SK-N-SH treated with all-trans-retinoic acid at 6 μM for 48 hours (cell line): ENCODE data around the gene B4GALT6.

ENCODE experiments used
- ATAC-seq: fragments of 200-7000 bp; cut with Tn5 transposase; 3 replicates; pipeline ENCODE4 v1.9.1; 2020; ENCODE audit warnings: mild to moderate bottlenecking, moderate library complexity
- ARNTL ChIP-seq: fragments of 450-650 bp; formaldehyde crosslinking; IDR thresholded peaks from 2 replicates; pipeline ENCODE4 v1.5.0; 2020; ENCODE audit warnings: low read depth, mild to moderate bottlenecking, moderate library complexity, borderline replicate concordance
- BACH2 ChIP-seq: fragments of 250-450 bp; sonication (Bioruptor Pico); IDR thresholded peaks from 2 replicates; pipeline ENCODE4 v1.9.0; 2021; ENCODE audit warnings: mild to moderate bottlenecking, borderline replicate concordance
- CREB5 ChIP-seq: fragments of 250-450 bp; sonication (Bioruptor Pico); IDR thresholded peaks from 2 replicates; pipeline ENCODE4 v1.5.1; 2020; ENCODE audit warnings: low read depth, mild to moderate bottlenecking, moderate library complexity
- CSDC2 ChIP-seq: fragments of 250-450 bp; sonication (Bioruptor Pico); IDR thresholded peaks from 2 replicates; pipeline ENCODE4 v1.5.0; 2020; ENCODE audit warnings: mild to moderate bottlenecking, moderate library complexity
- CSRNP3 ChIP-seq: fragments of 250-450 bp; sonication (Bioruptor Pico); IDR thresholded peaks from 2 replicates; pipeline ENCODE4 v1.5.1; 2021; ENCODE audit warnings: mild to moderate bottlenecking, moderate library complexity
- ESRRG ChIP-seq: fragments of 250-450 bp; sonication (Bioruptor Pico); IDR thresholded peaks from 2 replicates; pipeline ENCODE4 v1.6.1; 2021; ENCODE audit warnings: mild to moderate bottlenecking
- ISL1 ChIP-seq: fragments of 250-450 bp; sonication (Bioruptor Pico); IDR thresholded peaks from 2 replicates; pipeline ENCODE4 v2.1.2; 2022; ENCODE audit warnings: mild to moderate bottlenecking, moderate library complexity
- OSR1 ChIP-seq: fragments of 250-450 bp; sonication (Bioruptor Pico); IDR thresholded peaks from 2 replicates; pipeline ENCODE4 v1.8.0; 2022; ENCODE audit warnings: moderate library complexity, mild to moderate bottlenecking, inconsistent platforms
- PATZ1 ChIP-seq: fragments of 250-450 bp; sonication (Bioruptor Pico); IDR thresholded peaks from 2 replicates; pipeline ENCODE4 v1.8.0; 2020; ENCODE audit warnings: mild to moderate bottlenecking, moderate library complexity, borderline replicate concordance
- POU6F1 ChIP-seq: fragments of 250-450 bp; sonication (Bioruptor Pico); IDR thresholded peaks from 2 replicates; pipeline ENCODE4 v1.8.0; 2021; ENCODE audit warnings: low read depth, mild to moderate bottlenecking, moderate library complexity, borderline replicate concordance
- PPARA ChIP-seq: fragments of 250-450 bp; sonication (Bioruptor Pico); IDR thresholded peaks from 2 replicates; pipeline ENCODE4 v1.5.0; 2020; ENCODE audit warnings: mild to moderate bottlenecking, borderline replicate concordance
- SNAI2 ChIP-seq: fragments of 250-450 bp; sonication (Bioruptor Pico); IDR thresholded peaks from 2 replicates; pipeline ENCODE4 v1.5.0; 2020; ENCODE audit warnings: mild to moderate bottlenecking, moderate library complexity
- TCF4 ChIP-seq: fragments of 250-450 bp; sonication (Bioruptor Pico); IDR thresholded peaks from 2 replicates; pipeline ENCODE4 v1.8.0; 2021; ENCODE audit warnings: mild to moderate bottlenecking, moderate library complexity, borderline replicate concordance
- TOX ChIP-seq: fragments of 250-450 bp; sonication (Bioruptor Pico); IDR thresholded peaks from 2 replicates; pipeline ENCODE4 v1.8.0; 2021; ENCODE audit warnings: mild to moderate bottlenecking, moderate library complexity, borderline replicate concordance
- TSHZ2 ChIP-seq: fragments of 250-450 bp; sonication (Bioruptor Pico); IDR thresholded peaks from 2 replicates; pipeline ENCODE4 v1.5.0; 2020; ENCODE audit warnings: mild to moderate bottlenecking, moderate library complexity
- ZC3H10 ChIP-seq: fragments of 250-450 bp; sonication (Bioruptor Pico); IDR thresholded peaks from 2 replicates; pipeline ENCODE4 v1.5.1; 2021; ENCODE audit warnings: mild to moderate bottlenecking, moderate library complexity
- ZFP3 ChIP-seq: fragments of 250-450 bp; sonication (Bioruptor Pico); IDR thresholded peaks from 2 replicates; pipeline ENCODE4 v1.5.0; 2020; ENCODE audit warnings: mild to moderate bottlenecking, moderate library complexity
- ZFP30 ChIP-seq: fragments of 450-650 bp; formaldehyde crosslinking; IDR thresholded peaks from 2 replicates; pipeline ENCODE4 v1.5.0; 2022; ENCODE audit warnings: mild to moderate bottlenecking, moderate library complexity
- ZNF565 ChIP-seq: fragments of 450-650 bp; formaldehyde crosslinking; conservative IDR thresholded peaks from 2 replicates; pipeline ENCODE4 v1.5.0; 2020; ENCODE audit warnings: low read depth, mild to moderate bottlenecking, moderate library complexity
- ZNF70 ChIP-seq: fragments of 450-650 bp; formaldehyde crosslinking; IDR thresholded peaks from 2 replicates; pipeline ENCODE4 v1.5.0; 2020; ENCODE audit warnings: mild to moderate bottlenecking, moderate library complexity
- ZNF8 ChIP-seq: fragments of 450-650 bp; formaldehyde crosslinking; IDR thresholded peaks from 2 replicates; pipeline ENCODE4 v1.5.0; 2020; ENCODE audit warnings: mild to moderate bottlenecking, moderate library complexity

B4GALT6 gene

GRCh38 chr18:31619291-31619690 is 65.1 kb downstream of the B4GALT6 start:
- no peak for ATAC-seq
- TF ChIP-seq ZFP3 (CRISPR knock-in tag), result no peak
- TF ChIP-seq CSDC2, result no peak
- no peak for TF ChIP-seq ZNF565
- no peak for TF ChIP-seq TOX (CRISPR knock-in tag)
- TF ChIP-seq ZC3H10, result no peak
- no peak for TF ChIP-seq ZNF70 (CRISPR knock-in tag)
- TF ChIP-seq TSHZ2 (CRISPR knock-in tag), result no peak
- TF ChIP-seq SNAI2, result no peak
- TF ChIP-seq PATZ1 (CRISPR knock-in tag), result no peak
- TF ChIP-seq ESRRG, result no peak
- TF ChIP-seq BACH2 (CRISPR knock-in tag), result no peak
- TF ChIP-seq ZNF8 (CRISPR knock-in tag), result no peak
- TF ChIP-seq PPARA (CRISPR knock-in tag), result no peak
- TF ChIP-seq OSR1, result no peak
- no peak for TF ChIP-seq POU6F1 (CRISPR knock-in tag)
- no peak for TF ChIP-seq CSRNP3 (CRISPR knock-in tag)
- no peak for TF ChIP-seq ISL1

- TF ChIP-seq POU6F1 (CRISPR knock-in tag) (no peak), ZC3H10 (no peak), TCF4 (no peak), CREB5 (CRISPR knock-in tag) (no peak), ZNF70 (CRISPR knock-in tag) (no peak), CSDC2 (no peak), ZFP30 (no peak), PPARA (CRISPR knock-in tag) (no peak), OSR1 (no peak)
These were observed 65.6 kb downstream of the B4GALT6 start for GRCh38 chr18:31618801-31619200.

GRCh38 chr18:31617031-31617717 is 67.2 kb downstream of the B4GALT6 start:
- no peak for ATAC-seq
- no peak for TF ChIP-seq ZNF565
- TF ChIP-seq ARNTL (CRISPR knock-in tag), result no peak
- no peak for TF ChIP-seq TOX (CRISPR knock-in tag)
- TF ChIP-seq OSR1, result no peak
- no peak for TF ChIP-seq PPARA (CRISPR knock-in tag)
- TF ChIP-seq CREB5 (CRISPR knock-in tag), result no peak
- TF ChIP-seq ESRRG, result no peak
- TF ChIP-seq POU6F1 (CRISPR knock-in tag), result no peak
- no peak for TF ChIP-seq ISL1

More at GRCh38 chr18:31618801-31619200, 65.6 kb downstream of the B4GALT6 start:
- ATAC-seq, result no peak
